GM19193 (cell line): ENCODE data around the gene ACYP2.

Source experiments
- POLR2A ChIP-seq: IDR thresholded peaks from 4 replicates; pipeline ENCODE4 v1.6.1; 2011; ENCODE audit not compliant: insufficient read depth, insufficient read length; ENCODE audit errors: extremely low read depth

ACYP2 gene

DNA sequence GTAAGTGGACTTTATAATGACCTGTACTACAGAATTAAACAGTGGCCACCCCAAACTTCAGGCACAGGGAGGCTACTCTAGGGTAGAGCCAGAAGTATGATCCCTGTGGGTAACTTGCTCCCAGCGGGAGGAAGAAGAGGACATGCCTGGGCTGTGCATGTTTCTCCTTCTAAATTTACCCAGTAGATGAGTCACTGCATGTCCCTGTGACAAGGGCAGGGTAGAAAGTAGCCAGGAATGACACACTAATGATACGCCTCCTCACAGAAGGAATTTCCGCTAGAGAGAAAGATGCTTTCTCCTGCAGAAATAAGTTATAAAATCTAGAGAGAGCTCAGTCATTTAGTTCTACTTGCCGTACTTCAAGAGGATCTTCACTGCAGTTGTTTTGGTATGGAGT, 7.5 kb downstream of the ACYP2 start:
- no peak for TF ChIP-seq POLR2A

DNA sequence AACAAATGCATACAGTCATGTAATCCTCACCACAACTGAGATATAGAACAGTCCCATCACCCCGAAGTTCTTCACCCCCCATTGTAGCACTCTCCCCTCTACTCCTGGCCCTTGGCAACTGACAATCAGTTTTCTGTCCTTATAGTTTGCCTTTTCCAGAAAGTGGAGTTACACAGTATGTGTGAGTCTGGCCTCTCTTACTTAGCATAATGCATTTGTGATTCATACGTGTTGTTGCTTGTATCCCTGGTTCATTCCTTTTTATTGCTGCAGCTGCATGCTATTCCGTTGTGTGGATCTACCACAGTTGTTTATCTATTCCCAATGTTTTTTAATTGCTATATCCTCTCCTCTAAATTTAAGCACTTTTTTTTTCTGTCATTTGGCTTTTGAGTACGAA, 17.6 kb downstream of the ACYP2 start:
- TF ChIP-seq POLR2A = no peak

DNA sequence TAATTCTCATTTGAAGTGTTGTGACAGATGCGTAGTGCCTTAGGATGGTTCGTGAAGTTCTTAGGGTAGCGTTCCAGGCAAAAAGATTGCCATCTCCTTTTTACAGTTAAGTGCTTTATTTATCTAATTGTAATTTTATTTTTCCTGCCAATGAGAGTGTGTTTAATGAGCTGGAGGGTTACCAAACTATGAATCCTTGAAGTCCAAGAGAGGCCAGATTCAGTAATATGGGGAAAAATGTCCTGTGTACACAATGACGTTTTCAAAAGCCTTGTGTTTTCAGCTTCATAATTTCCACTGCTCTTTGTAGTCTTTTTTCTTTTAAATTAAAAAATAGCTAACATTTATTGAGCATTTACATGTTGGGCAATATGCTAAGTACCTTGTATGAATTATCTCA, 23.8 kb downstream of the ACYP2 start:
- no peak for TF ChIP-seq POLR2A

DNA sequence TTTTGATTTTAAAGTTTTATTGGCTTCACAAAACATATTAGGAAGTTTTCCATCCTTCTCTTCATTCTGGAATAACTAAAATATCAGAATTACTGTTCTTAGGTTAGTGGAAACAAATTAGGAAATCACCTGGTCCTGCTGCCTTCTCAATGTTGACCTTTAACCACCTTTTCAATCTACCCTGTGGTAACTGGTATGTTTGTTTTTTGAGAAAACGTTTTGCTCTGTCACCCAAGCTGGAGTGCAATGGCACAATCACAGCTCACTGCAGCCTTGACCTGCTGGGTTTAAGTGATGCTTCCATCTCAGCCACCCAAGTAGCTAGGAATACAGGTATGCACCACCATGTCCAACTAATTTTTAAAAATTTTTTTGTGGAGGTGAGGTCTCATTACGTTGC, 28.4 kb downstream of the ACYP2 start:
- no peak for TF ChIP-seq POLR2A

DNA sequence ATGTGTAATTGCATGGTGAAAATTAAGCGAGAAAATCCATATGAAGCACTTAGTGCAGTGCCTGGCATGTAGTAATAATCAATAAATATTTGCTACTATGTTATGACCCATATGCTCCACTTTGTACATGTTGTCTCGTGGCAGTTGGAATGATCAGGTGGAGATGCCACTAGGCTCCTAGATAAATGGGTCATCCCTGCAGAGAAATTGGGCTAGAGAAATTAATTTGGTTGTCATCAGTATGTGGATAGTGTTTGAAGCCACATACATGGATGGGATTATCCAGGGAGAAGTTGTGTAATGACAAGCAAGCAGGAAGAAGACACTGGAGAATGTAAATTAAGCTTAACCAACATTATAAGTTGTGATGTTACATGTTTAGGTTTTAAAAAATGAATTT, 33.0 kb downstream of the ACYP2 start:
- TF ChIP-seq POLR2A = no peak

DNA sequence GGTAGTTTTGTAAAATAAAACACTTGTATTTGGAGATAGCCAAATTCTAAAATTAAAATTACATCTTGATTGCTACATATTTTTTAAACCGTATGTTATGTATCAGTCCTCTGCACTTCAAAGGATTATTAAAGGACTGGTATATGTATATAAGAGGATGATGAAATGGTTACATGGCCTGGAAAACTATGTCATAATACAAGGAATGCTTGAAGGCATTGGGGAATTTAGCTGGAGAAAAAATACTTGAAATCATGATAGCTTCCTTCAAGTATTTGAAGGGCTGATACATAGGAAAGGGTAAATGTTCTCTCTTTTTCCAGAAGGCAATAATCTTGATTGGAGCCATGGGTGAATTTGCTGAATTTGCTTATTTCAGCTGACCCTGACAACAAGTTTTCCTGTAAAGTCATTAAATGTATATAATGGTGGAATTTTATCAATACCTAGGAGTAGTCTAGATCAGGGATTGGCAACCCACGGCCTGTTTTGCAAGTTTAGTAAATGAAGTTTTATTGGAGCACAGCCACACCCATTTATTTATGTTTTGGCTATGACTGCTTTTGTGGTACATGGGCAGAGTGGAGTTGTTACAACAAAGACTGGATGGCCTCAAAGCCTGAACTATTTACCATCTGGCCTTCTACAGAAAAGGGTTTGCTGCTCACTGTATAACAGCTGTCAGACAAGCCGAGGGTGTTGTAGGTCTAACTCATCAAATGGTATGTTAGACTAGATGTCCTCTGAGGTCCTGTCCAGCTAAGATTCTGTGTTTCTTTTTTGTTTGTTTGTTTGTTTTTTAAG, 34.4 kb downstream of the ACYP2 start:
- no peak for TF ChIP-seq POLR2A

DNA sequence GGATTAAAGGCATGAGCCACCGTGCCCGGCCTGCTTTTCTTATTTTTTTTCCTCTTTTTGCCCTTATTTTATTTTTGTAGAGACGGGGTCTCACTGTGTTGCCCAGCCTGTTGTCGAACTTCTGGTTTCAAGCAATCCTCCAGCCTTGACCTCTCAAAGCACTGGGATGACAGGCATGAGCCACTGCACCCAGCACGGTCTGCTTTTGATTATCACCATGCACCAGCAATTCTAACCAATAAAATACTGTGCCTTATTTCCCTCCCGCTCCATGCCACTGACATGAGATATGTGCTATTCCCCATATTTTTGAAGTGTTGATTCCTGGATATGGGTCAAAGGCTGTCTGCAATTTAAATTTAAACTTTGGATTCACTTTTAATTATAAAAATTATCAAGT, 42.9 kb downstream of the ACYP2 start:
- TF ChIP-seq POLR2A = no peak

DNA sequence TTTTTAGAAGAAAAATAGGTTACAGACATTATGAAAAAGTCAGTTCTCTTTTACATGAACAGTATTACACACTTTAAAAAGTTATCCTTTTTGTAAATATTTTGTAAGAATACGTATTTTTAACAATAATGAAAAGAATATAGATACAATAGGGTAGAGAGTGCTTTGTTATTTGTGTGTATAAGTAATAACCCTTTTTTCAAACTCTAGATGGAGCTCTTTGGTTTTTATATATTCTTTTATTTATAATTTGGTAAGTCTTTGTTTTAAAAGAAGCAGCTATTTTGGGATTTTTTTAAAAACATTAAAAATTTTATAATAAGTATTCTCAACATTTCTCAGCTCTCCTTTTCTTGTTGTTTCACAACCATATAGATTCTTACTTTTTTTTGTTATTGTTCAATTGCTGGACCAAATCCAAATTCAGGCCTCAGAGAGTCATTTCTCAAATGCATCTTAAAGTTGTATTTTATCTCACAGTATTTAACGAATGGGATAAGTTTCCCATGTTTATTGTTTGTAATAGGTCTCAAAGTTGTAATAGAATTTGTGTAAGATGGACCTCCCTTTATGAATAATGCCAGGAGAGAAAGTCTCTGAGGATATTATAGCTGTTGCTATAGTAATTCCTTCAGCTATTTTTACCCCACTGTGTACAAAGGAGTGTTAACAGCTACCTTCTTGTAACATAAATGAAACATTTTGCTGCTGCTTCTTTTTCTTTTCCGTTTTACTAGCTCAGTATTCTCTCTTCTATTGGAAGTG, 46.4 kb downstream of the ACYP2 start:
- no peak for TF ChIP-seq POLR2A

DNA sequence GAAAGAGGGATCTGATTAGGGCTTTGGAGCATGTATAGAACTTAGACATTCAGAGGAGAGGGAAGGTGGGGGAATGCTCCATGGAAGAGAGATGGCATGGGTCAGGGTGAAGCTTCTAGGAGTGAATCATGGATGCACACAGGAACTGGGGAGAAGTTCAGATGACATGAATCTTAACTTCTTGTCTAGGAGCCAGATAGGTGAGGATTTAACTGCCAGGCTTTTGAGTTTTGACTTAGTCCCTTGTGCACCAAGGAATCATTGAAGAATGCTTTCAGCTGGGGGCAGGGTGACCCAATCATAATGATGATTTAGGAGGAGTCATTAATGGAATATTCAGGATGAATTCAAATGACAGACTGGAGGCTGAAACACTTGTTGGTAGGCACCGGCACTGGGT, 48.7 kb downstream of the ACYP2 start:
- no peak for TF ChIP-seq POLR2A

DNA sequence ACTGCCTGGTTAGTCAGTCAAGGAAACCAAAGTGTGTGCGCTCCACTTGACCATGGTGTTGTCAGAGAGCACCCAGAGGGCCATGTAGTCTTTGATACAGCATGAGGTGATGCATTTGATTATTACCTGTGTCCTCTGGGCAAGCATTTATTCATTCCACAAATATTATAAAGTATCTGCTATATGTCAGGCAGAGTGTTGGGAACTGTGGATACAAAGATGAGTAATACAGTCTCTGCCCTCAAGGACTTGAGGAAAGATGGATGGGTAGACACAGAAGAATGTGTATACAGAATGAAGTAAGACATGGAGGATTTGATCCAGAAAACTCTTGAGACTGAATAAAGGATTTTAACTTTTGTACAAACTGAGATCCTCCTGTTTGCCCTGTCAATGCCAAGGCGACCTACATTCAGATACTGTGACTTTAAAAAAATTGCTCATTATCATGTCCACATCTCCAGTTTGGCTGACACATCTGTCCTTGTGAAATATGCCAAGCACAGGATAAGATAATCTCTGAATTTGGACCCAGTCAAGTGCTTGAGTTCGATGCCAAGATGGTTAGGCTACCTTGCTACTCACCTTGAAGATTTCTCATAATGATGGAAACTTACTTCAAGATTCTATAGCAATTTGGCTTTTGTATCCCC, 50.8 kb downstream of the ACYP2 start:
- TF ChIP-seq POLR2A = no peak

DNA sequence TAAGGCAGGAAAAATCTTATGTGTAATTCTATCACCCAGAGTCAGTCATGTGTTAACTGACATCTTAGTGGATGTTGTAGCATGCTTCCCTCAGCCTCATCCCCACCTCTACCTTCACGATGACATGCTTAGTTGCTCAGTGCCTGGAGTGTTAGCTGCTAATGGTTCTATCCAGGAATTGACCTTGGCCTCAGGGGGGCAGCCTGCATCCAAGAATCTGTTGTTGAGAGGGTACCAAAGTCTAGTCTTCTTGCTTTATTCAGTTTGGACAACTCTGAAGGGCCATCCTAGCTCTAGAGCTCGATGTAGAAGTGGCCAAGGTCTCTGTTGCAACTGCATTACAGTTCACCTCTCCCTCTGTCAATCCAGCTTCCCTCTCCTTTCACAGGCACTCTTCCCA, 61.2 kb downstream of the ACYP2 start:
- TF ChIP-seq POLR2A = no peak

DNA sequence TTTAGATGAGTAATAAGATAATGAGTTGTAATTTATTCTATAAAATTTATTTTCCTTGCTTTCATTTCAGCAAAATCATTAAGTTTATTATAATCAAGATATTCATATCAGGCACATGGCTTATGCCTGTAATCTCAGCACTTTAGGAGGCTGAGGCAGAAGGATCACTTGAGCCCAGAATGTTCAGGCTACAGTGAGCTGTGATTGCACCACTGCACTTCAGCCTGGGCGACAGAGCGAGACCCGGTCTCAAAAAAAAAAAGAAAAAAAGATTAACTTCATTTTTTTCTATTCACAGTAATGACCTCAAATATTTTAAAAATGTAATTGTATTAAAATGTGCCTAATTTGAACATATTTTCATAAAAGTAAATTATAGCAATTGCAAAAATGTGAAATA, 67.9 kb downstream of the ACYP2 start:
- TF ChIP-seq POLR2A = no peak

DNA sequence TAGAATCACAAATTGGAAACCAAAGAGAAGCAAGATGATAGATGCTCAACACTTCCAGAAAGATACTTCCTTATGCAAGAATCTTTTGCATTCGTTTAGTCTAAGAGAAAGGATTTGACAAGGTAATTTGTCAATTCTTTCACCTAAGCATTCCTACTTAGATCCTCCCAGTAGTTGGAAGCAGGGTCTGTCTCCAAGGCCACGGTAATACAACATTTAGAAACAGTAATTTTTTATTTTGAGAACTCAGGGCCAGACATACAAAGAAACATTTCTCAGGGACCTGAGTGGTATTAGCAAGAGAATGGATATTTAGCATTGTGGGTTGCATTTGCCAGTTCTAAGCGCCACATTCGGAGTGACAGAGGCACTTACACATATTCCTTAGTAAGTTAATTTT, 68.6 kb downstream of the ACYP2 start:
- TF ChIP-seq POLR2A = no peak

DNA sequence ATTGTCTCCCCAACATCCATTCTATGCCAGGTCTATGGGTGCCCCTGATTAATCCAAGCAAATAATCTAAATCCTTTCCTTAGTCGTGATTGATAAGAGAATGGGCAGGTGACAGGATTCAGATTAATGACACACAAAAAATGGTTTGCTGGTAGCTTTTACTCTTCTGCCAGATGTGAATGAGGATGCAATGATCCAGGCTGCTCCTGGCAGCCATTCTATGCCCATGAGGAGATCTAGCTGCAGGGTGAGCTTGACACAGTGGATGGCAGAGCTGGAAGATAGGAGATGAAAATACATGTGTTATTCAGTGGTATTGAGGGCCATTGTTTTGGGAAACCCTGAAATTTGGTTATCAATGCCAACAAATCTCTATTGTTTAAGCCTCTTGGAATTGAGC, 69.7 kb downstream of the ACYP2 start:
- no peak for TF ChIP-seq POLR2A

DNA sequence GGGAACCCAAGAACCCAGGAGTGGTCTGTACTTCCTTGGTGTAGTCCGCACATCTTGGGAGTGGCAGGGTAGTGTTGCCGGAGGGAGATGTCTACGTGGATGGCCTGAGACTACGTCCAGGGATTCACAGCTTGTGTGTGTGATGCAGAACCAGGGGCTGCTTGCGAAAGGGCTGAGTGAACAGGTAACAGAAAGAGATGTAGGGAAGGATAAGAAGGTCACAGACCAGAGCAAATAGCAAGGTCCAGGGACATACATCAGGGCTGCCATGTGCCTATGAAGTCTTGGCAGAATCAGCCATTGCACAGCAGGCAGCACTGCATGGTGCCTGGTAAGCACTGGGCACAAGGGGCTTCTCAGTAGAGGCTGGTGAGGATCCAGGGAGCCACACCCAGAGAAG, 71.9 kb downstream of the ACYP2 start:
- no peak for TF ChIP-seq POLR2A

DNA sequence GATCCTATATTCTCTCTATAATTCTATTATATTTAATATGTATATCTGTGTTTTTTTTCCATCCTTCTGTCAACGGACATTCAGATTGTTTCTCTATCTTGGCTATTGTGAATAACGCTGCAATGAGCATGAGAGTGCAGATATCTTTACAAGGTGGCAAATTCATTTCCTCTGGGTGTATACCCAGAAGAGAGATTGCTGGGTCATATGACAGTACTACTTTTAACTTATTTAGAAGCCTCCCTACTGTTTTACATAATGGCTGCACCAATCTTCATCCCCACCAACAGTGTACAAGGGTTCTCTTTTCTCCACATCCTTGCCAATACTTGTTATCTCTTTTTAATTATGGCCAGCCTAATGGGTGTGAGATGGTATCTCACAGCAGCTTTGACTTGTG, 74.1 kb downstream of the ACYP2 start:
- TF ChIP-seq POLR2A = no peak
